Fibroblast of lung (primary cell): ENCODE results near the gene TMEM94.

Experiments used
- CTCF ChIP-seq, 2 donors: IDR thresholded peaks in 1 of 2; conservative IDR thresholded peaks in 1 of 2; 1 replicate in 1 of 2; 2 replicates in 1 of 2; pipeline ENCODE4 v1.5.1; 2011 to 2012; ENCODE audit warnings: low read length in 2 of 2, control low read depth in 1 of 2, inconsistent platforms in 1 of 2, low read depth in 1 of 2, mild to moderate bottlenecking in 1 of 2
- EZH2 ChIP-seq: IDR thresholded peaks from 2 replicates; pipeline ENCODE4 v1.5.1; 2012; ENCODE audit warnings: low read length, control low read depth, mild to moderate bottlenecking; ENCODE audit errors: missing control alignments

GRCh38 chr17:75407655-75408352, 48.6 kb upstream of the TMEM94 start:
- TF ChIP-seq EZH2 = no peak
- no peak for TF ChIP-seq CTCF (conservative IDR thresholded peaks at IDR 0.05 in 1 of 2, IDR thresholded peaks at IDR 0.05 in 1 of 2; ENCODE audit: low read depth in 1 of 2, low read length in 2 of 2)
